Caco-2 (cell line): ENCODE results near the gene TOMT. TPM values are rescaled to one million over a fixed set of nuclear protein-coding genes. Genes with fewer than 3 reads are reported as not detected.

Source experiments
- BruUV-seq: library from RNA; stranded (reverse); fragments of 400-500 nt; replicated peaks from 2 replicates; lab custom pipeline; 2021; lab: Mats Ljungman, UMichigan
- CTCF ChIA-PET: fragments of 300-600 bp; sonication (Branson Sonifier 250); formaldehyde crosslinking; loops from one replicate; lab custom pipeline; 2022; ENCODE audit warnings: antibody characterized with exemption; lab: Charles Lee
- POLR2A ChIA-PET: fragments of 300-600 bp; sonication (Branson Sonifier 250); formaldehyde crosslinking; loops from one replicate; lab custom pipeline; 2022; ENCODE audit warnings: antibody characterized with exemption; lab: Charles Lee
- DNase-seq, 2 experiments: peaks; one replicate each; pipeline versions ENCODE4 v3.0.0 to v3.0.0-alpha.2; 2020 to 2022
- H3K27me3 ChIP-seq: replicated peaks from 2 replicates; pipeline ENCODE4 v1.6.0; 2011; ENCODE audit warnings: low read length; ENCODE audit not compliant: control insufficient read depth, insufficient read depth
- H3K36me3 ChIP-seq: 2 replicates; pipeline ENCODE4 v1.5.1; 2011; ENCODE audit warnings: low read length; ENCODE audit not compliant: control insufficient read depth, insufficient read depth
- H3K4me1 ChIP-seq: fragments of 250-450 bp; sonication (Bioruptor Pico); 2 replicates; pipeline ENCODE4 v1.5.1; 2020; ENCODE audit warnings: mild to moderate bottlenecking
- H3K4me3 ChIP-seq: 2 replicates; pipeline ENCODE4 v1.5.1; 2011; ENCODE audit warnings: low read depth, mild to moderate bottlenecking, control low read depth, low read length
- H3K9me3 ChIP-seq: fragments of 250-450 bp; sonication (Bioruptor Pico); 2 replicates; pipeline ENCODE4 v1.5.1; 2020; ENCODE audit warnings: mild to moderate bottlenecking, moderate library complexity
- H3K27ac Mint-ChIP-seq: one replicate; pipeline ENCODE4 v1.8.0; 2022; ENCODE audit warnings: mixed read lengths; ENCODE audit not compliant: unreplicated experiment
- H3K27me3 Mint-ChIP-seq: one replicate; pipeline ENCODE4 v1.8.0; 2022; ENCODE audit warnings: mixed read lengths; ENCODE audit not compliant: insufficient read depth, unreplicated experiment
- H3K36me3 Mint-ChIP-seq: one replicate; pipeline ENCODE4 v1.8.0; 2022; ENCODE audit warnings: mild to moderate bottlenecking, mixed read lengths; ENCODE audit not compliant: insufficient read depth, unreplicated experiment
- H3K4me1 Mint-ChIP-seq: one replicate; pipeline ENCODE4 v1.8.0; 2022; ENCODE audit warnings: low read depth, mixed read lengths; ENCODE audit not compliant: unreplicated experiment
- H3K4me3 Mint-ChIP-seq: one replicate; pipeline ENCODE4 v1.8.0; 2022; ENCODE audit warnings: mild to moderate bottlenecking, moderate library complexity, mixed read lengths; ENCODE audit not compliant: unreplicated experiment
- H3K9me3 Mint-ChIP-seq: one replicate; pipeline ENCODE4 v1.8.0; 2022; ENCODE audit warnings: mixed read lengths; ENCODE audit not compliant: unreplicated experiment
- intact Hi-C: fragments of 100-400 bp; cut with micrococcal nuclease; formaldehyde crosslinking; loops from one replicate; pipeline ENCODE4 v1.10.0; 2022; ENCODE audit not compliant: unreplicated experiment
- total RNA-seq: library from RNA; stranded (reverse); gene quantifications from 2 replicates; pipeline ENCODE4 v1.2.3, GENCODE V29; 2022
- TF ChIP-seq, protein P1 (sequence below), 2 experiments: fragments of 200-600 bp in 1 of 2; IDR thresholded peaks; 1 replicate in 1 of 2; 2 replicates in 1 of 2; pipeline versions ENCODE4 v1.5.1 to v1.8.0; 2011 to 2022; ENCODE audit warnings: antibody characterized with exemption in 1 of 2, control low read depth in 1 of 2, inconsistent platforms in 1 of 2, low read depth in 1 of 2, low read length in 1 of 2, mild to moderate bottlenecking in 1 of 2, moderate library complexity in 1 of 2; ENCODE audit not compliant: insufficient read depth in 1 of 2, severe bottlenecking in 1 of 2, unreplicated experiment in 1 of 2

The TOMT gene
- total RNA-seq, 1 experiment from 2014 or later = not detected

- Mint-ChIP-seq H3K4me1 (peaks cover 18% of the 10 kb centered on the region), H3K27me3 (no peaks in the 10 kb centered on the region), H3K4me3 (no peak overlapping the region), H3K27ac (no peak overlapping the region), H3K36me3 (peaks cover 2% of the 10 kb centered on the region), H3K9me3 (peaks cover 9% of the 10 kb centered on the region)
- DNase-seq = no peak
- no peaks in the 10 kb centered on the region for H3K9me3 ChIP-seq
- intact Hi-C loops = no loop called here
- no peak overlapping the region for H3K4me3 ChIP-seq
- POLR2A ChIA-PET = no interaction called here
- no peaks in the 10 kb centered on the region for H3K27me3 ChIP-seq
- CTCF ChIA-PET = interaction anchor here (1.1 kb wide), 1 partner anchor 114 kb away, joined by 3 read pairs; no protein-coding TSS in a partner anchor
- H3K4me1 ChIP-seq = peaks cover 3% of the 10 kb centered on the region; the same call in 1 of the 2 replicates
- TF ChIP-seq, protein P1, sequence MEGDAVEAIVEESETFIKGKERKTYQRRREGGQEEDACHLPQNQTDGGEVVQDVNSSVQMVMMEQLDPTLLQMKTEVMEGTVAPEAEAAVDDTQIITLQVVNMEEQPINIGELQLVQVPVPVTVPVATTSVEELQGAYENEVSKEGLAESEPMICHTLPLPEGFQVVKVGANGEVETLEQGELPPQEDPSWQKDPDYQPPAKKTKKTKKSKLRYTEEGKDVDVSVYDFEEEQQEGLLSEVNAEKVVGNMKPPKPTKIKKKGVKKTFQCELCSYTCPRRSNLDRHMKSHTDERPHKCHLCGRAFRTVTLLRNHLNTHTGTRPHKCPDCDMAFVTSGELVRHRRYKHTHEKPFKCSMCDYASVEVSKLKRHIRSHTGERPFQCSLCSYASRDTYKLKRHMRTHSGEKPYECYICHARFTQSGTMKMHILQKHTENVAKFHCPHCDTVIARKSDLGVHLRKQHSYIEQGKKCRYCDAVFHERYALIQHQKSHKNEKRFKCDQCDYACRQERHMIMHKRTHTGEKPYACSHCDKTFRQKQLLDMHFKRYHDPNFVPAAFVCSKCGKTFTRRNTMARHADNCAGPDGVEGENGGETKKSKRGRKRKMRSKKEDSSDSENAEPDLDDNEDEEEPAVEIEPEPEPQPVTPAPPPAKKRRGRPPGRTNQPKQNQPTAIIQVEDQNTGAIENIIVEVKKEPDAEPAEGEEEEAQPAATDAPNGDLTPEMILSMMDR (IDR thresholded peaks at IDR 0.05; ENCODE audit: insufficient read depth in 1 of 2, low read depth in 1 of 2, low read length in 1 of 2, severe bottlenecking in 1 of 2, unreplicated experiment in 1 of 2) = no peak
- no peaks in the 10 kb centered on the region for H3K36me3 ChIP-seq
- BruUV-seq = no TSS peak
Measured at GRCh38 chr11:72138821-72139390, 33.2 kb downstream of the TOMT start.

DNA sequence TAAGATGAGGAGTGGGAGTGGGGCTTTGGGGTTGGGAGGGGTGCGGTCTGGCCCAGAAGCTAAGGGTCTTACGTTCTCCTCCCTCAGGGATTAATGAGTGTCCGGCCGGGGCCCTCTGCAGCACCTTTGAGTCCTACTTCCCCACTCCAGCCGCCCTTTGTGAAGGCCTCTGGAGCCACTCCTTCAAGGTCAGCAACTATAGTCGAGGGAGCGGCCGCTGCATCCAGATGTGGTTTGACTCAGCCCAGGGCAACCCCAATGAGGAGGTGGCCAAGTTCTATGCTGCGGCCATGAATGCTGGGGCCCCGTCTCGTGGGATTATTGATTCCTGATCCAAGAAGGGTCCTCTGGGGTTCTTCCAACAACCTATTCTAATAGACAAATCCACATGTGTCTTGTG lies 33.8 kb downstream of the TOMT start:
- intact Hi-C loops = no loop called here
- H3K4me3 Mint-ChIP-seq = no peak overlapping the region
- Histone ChIP-seq H3K36me3 (no peaks in the 10 kb centered on the region), H3K4me3 (no peak overlapping the region), H3K9me3 (no peaks in the 10 kb centered on the region), H3K4me1 (peaks cover 3% of the 10 kb centered on the region), H3K27me3 (no peaks in the 10 kb centered on the region)
- CTCF ChIA-PET = interaction anchor here (1.1 kb wide), 1 partner anchor 114 kb away, joined by 3 read pairs; no protein-coding TSS in a partner anchor
- no peak overlapping the region for H3K27ac Mint-ChIP-seq
- no peaks in the 10 kb centered on the region for H3K27me3 Mint-ChIP-seq
- peaks cover 9% of the 10 kb centered on the region for H3K9me3 Mint-ChIP-seq
- H3K4me1 Mint-ChIP-seq = peaks cover 22% of the 10 kb centered on the region
- no TSS peak for BruUV-seq
- peaks cover 5% of the 10 kb centered on the region for H3K36me3 Mint-ChIP-seq
- no peak for DNase-seq
- TF ChIP-seq, protein P1 (IDR thresholded peaks at IDR 0.05; ENCODE audit: insufficient read depth in 1 of 2, low read depth in 1 of 2, low read length in 1 of 2, severe bottlenecking in 1 of 2, unreplicated experiment in 1 of 2) = no peak
- POLR2A ChIA-PET = no interaction called here

GRCh38 chr11:72140661-72141060 lies 34.9 kb downstream of the TOMT start:
- no TSS peak for BruUV-seq
- no peaks in the 10 kb centered on the region for H3K9me3 ChIP-seq
- H3K9me3 Mint-ChIP-seq = peaks cover 9% of the 10 kb centered on the region
- no peaks in the 10 kb centered on the region for H3K27me3 Mint-ChIP-seq
- H3K4me1 Mint-ChIP-seq = peaks cover 22% of the 10 kb centered on the region
- TF ChIP-seq, protein P1 (IDR thresholded peaks at IDR 0.05; ENCODE audit: insufficient read depth in 1 of 2, low read depth in 1 of 2, low read length in 1 of 2, severe bottlenecking in 1 of 2, unreplicated experiment in 1 of 2) = no peak
- CTCF ChIA-PET = interaction anchor here (1.0 kb wide), 1 partner anchor 115 kb away, joined by 3 read pairs; no protein-coding TSS in a partner anchor
- POLR2A ChIA-PET = no interaction called here
- no peak overlapping the region for H3K4me3 Mint-ChIP-seq
- H3K27ac Mint-ChIP-seq = no peak overlapping the region
- no peak for DNase-seq
- peaks cover 5% of the 10 kb centered on the region for H3K36me3 Mint-ChIP-seq
- H3K4me1 ChIP-seq = peaks cover 8% of the 10 kb centered on the region
- no peaks in the 10 kb centered on the region for H3K36me3 ChIP-seq
- intact Hi-C loops = no loop called here
- no peak overlapping the region for H3K4me3 ChIP-seq
- H3K27me3 ChIP-seq = no peaks in the 10 kb centered on the region
